OCI-LY7 (cell line): Measurements from ENCODE around the gene WIPF3. TPM values are rescaled to one million over a fixed set of nuclear protein-coding genes. Genes with fewer than 3 reads are reported as not detected.

Source experiments
- BruUV-seq: library from RNA; stranded (reverse); fragments of 400-500 nt; replicated peaks from 2 replicates; lab custom pipeline; 2021; lab: Mats Ljungman, UMichigan
- CTCF ChIA-PET: fragments of 300-600 bp; sonication (Branson Sonifier 250); formaldehyde crosslinking; loops from one replicate; lab custom pipeline; 2022; ENCODE audit warnings: antibody characterized with exemption; ENCODE audit not compliant: unreplicated experiment; lab: Charles Lee
- POLR2A ChIA-PET: fragments of 300-600 bp; sonication (Branson Sonifier 250); formaldehyde crosslinking; loops from one replicate; lab custom pipeline; 2022; ENCODE audit warnings: antibody characterized with exemption; lab: Charles Lee
- DNase-seq: peaks from one replicate; pipeline ENCODE4 v3.0.0-alpha.2; 2015; ENCODE audit warnings: low spot score
- H2AFZ ChIP-seq: fragments of 200-600 bp; sonication (generic), shearing (Covaris generic); 2 replicates; pipeline ENCODE4 v1.6.1; 2014; ENCODE audit warnings: mild to moderate bottlenecking, antibody characterized with exemption, low read length, moderate library complexity
- H3K27ac ChIP-seq: fragments of 200-600 bp; sonication (generic); 2 replicates; pipeline ENCODE4 v1.5.1; 2014; ENCODE audit warnings: mixed run types, low read depth, mild to moderate bottlenecking, moderate library complexity, low read length, inconsistent platforms; ENCODE audit not compliant: poor library complexity, severe bottlenecking
- H3K36me3 ChIP-seq: fragments of 200-600 bp; sonication (generic); 2 replicates; pipeline ENCODE4 v1.6.1; 2014; ENCODE audit warnings: mild to moderate bottlenecking, antibody characterized with exemption, low read length, moderate library complexity, mixed read lengths; ENCODE audit not compliant: insufficient read depth
- H3K4me1 ChIP-seq: fragments of 200-600 bp; sonication (generic); 2 replicates; pipeline ENCODE4 v1.5.1; 2014; ENCODE audit warnings: mild to moderate bottlenecking, low read length; ENCODE audit not compliant: insufficient read depth, poor library complexity, severe bottlenecking
- H3K4me2 ChIP-seq: fragments of 200-600 bp; sonication (generic); 2 replicates; pipeline ENCODE4 v1.6.1; 2014; ENCODE audit warnings: mild to moderate bottlenecking, low read length
- H3K4me3 ChIP-seq: fragments of 200-600 bp; sonication (generic); 2 replicates; pipeline ENCODE4 v1.5.1; 2014; ENCODE audit warnings: mild to moderate bottlenecking, low read depth, low read length; ENCODE audit not compliant: poor library complexity, severe bottlenecking
- H3K79me2 ChIP-seq: fragments of 200-600 bp; sonication (generic); 2 replicates; pipeline ENCODE4 v1.6.1; 2016; ENCODE audit warnings: low read depth, mild to moderate bottlenecking, low read length, moderate library complexity, mixed read lengths; ENCODE audit not compliant: insufficient read depth
- H3K9me2 ChIP-seq: fragments of 200-600 bp; sonication (generic); 2 replicates; pipeline ENCODE4 v1.6.1; 2016; ENCODE audit warnings: mild to moderate bottlenecking, low read length, mixed read lengths; ENCODE audit not compliant: insufficient read depth
- H3K9me3 ChIP-seq: fragments of 200-600 bp; sonication (generic); 2 replicates; pipeline ENCODE4 v1.6.1; 2014; ENCODE audit warnings: mild to moderate bottlenecking, mixed run types, low read length, mixed read lengths
- H4K20me1 ChIP-seq: fragments of 200-600 bp; sonication (generic); 2 replicates; pipeline ENCODE4 v1.6.1; 2014; ENCODE audit warnings: mild to moderate bottlenecking, antibody characterized with exemption, low read length, moderate library complexity, mixed read lengths; ENCODE audit not compliant: insufficient read depth
- EZH2phosphoT487 ChIP-seq: fragments of 200-600 bp; sonication (generic); IDR thresholded peaks from 2 replicates; pipeline ENCODE4 v1.6.1; 2018; ENCODE audit warnings: low read depth, borderline replicate concordance, mild to moderate bottlenecking, mixed run types, antibody characterized with exemption, low read length, moderate library complexity, mixed read lengths
- intact Hi-C: fragments of 100-400 bp; cut with micrococcal nuclease; formaldehyde crosslinking; loops from one replicate; pipeline ENCODE4 v1.10.0; 2022; ENCODE audit not compliant: unreplicated experiment
- total RNA-seq, 2 experiments: library from RNA; depleted of rRNA in 1 of 2; stranded (reverse); fragments of >200 nt in 1 of 2; shearing (Covaris generic) in 1 of 2; gene quantifications; 2 replicates each; pipeline ENCODE4 v1.2.3, GENCODE V29; 2014 to 2022
- TF ChIP-seq, protein P1 (sequence below): fragments of 200-600 bp; sonication (generic); conservative IDR thresholded peaks from 2 replicates; pipeline ENCODE4 v1.5.1; 2014; ENCODE audit warnings: mild to moderate bottlenecking, antibody characterized with exemption, low read length, moderate library complexity, mixed read lengths

The WIPF3 gene
- total RNA-seq, 2 experiments from 2014 or later = not detected

DNA sequence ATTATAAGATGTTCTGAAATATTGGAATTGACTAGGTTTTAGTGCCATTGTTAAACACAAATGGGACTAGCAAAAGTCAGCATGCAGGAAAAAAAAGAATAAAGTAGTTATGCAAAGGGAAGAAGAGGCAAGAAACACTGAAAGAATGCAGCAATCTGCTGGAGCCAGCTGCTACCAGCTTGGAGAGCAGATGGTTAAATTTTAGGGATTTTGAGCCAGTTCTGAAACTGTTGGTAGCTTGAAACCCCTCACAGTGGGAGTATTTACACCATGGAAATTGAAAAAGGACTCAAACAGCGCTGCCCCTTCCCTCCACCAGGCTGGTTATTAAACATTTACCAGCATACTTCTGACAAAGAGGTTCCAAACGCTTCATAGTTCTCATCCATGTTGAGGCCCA lies 142.3 kb downstream of the WIPF3 start:
- Histone ChIP-seq H3K36me3 (peaks cover 90% of the 10 kb centered on the region), H3K4me1 (no peaks in the 10 kb centered on the region), H2AFZ (no peak overlapping the region), H3K4me2 (no peak overlapping the region), H3K9me3 (peaks cover 9% of the 10 kb centered on the region; the same call in 1 of the 2 replicates), H3K4me3 (no peak overlapping the region), H3K79me2 (no peaks in the 10 kb centered on the region), H3K27ac (no peak overlapping the region), H3K9me2 (no peaks in the 10 kb centered on the region), H4K20me1 (no peaks in the 10 kb centered on the region)
- intact Hi-C loops = no loop called here
- BruUV-seq = no TSS peak
- POLR2A ChIA-PET = no interaction called here
- TF ChIP-seq, protein P1, sequence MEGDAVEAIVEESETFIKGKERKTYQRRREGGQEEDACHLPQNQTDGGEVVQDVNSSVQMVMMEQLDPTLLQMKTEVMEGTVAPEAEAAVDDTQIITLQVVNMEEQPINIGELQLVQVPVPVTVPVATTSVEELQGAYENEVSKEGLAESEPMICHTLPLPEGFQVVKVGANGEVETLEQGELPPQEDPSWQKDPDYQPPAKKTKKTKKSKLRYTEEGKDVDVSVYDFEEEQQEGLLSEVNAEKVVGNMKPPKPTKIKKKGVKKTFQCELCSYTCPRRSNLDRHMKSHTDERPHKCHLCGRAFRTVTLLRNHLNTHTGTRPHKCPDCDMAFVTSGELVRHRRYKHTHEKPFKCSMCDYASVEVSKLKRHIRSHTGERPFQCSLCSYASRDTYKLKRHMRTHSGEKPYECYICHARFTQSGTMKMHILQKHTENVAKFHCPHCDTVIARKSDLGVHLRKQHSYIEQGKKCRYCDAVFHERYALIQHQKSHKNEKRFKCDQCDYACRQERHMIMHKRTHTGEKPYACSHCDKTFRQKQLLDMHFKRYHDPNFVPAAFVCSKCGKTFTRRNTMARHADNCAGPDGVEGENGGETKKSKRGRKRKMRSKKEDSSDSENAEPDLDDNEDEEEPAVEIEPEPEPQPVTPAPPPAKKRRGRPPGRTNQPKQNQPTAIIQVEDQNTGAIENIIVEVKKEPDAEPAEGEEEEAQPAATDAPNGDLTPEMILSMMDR = no peak
- TF ChIP-seq EZH2phosphoT487 = no peak
- DNase-seq = no peak
- CTCF ChIA-PET = no interaction called here

DNA sequence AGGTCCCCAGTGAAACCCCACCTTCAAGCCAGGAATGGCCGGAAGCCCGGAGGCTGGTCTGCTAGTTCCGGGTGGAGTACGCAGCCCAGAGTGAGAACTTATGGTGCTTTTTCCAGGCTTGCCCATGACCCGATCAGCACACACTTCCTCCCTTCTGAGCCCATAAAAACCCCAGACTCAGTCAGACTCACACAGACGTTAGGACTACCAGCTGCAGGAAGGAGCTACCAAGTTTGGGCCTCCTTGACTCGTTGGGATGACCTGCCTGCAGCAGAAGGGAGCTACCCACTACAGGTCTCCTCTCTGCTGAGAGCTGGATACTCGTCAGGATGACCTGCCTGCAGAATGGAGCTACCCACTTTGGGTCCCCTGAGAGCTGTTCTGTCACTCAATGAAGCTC lies 144.2 kb downstream of the WIPF3 start:
- no peak overlapping the region for H2AFZ ChIP-seq
- H3K4me2 ChIP-seq = no peak overlapping the region
- CTCF ChIA-PET = no interaction called here
- H3K79me2 ChIP-seq = no peaks in the 10 kb centered on the region
- no peak overlapping the region for H3K27ac ChIP-seq
- no peak overlapping the region for H3K4me3 ChIP-seq
- H3K36me3 ChIP-seq = peaks cover 92% of the 10 kb centered on the region
- intact Hi-C loops = no loop called here
- H3K4me1 ChIP-seq = peaks cover 1% of the 10 kb centered on the region
- peaks cover 9% of the 10 kb centered on the region; the same call in 1 of the 2 replicates for H3K9me3 ChIP-seq
- BruUV-seq = no TSS peak
- DNase-seq = peak; percentile 20
- POLR2A ChIA-PET = interaction anchor here (1.0 to 1.7 kb wide), 3 partner anchors 10 to 34 kb away, joined by 3 read pairs; no protein-coding TSS in a partner anchor
- no peaks in the 10 kb centered on the region for H3K9me2 ChIP-seq
- no peak for TF ChIP-seq EZH2phosphoT487
- TF ChIP-seq, protein P1 = no peak
- H4K20me1 ChIP-seq = no peaks in the 10 kb centered on the region; the same call in 1 of the 2 replicates

DNA sequence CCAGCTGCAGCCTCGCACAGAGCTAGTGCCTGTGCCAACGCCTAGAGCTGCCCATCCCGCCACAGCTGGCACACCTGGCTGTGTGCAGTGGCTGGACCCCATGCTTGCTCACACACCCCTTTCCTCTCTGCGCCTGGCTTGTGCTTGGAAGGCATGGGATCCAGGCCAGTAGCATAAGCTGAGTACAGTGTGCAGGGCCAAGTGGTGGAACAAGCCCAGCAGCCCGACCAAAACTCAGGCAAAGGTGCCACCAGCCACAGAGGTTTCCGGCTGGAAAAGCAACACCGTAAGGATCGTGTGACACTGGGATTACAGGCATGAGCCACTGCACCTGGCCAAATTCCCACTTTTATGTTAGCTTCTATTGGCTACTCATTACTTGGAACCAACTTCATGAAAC lies 144.9 kb downstream of the WIPF3 start:
- no peak for DNase-seq
- H3K4me3 ChIP-seq = no peak overlapping the region
- H3K79me2 ChIP-seq = no peaks in the 10 kb centered on the region
- POLR2A ChIA-PET = interaction anchor here (1.0 to 1.7 kb wide), 3 partner anchors 9 to 33 kb away, joined by 3 read pairs; no protein-coding TSS in a partner anchor
- peaks cover 9% of the 10 kb centered on the region for H3K4me1 ChIP-seq
- no peaks in the 10 kb centered on the region for H3K9me2 ChIP-seq
- intact Hi-C loops = no loop called here
- H3K4me2 ChIP-seq = no peak overlapping the region
- no peak overlapping the region for H2AFZ ChIP-seq
- CTCF ChIA-PET = no interaction called here
- no peak for TF ChIP-seq EZH2phosphoT487
- TF ChIP-seq, protein P1 = no peak
- H4K20me1 ChIP-seq = peaks cover 5% of the 10 kb centered on the region; the same call in 1 of the 2 replicates
- BruUV-seq = no TSS peak
- no peak overlapping the region for H3K27ac ChIP-seq
- peaks cover 89% of the 10 kb centered on the region for H3K36me3 ChIP-seq
- H3K9me3 ChIP-seq = peaks cover 9% of the 10 kb centered on the region; the same call in 1 of the 2 replicates
